Measurements from ENCODE around the gene MRPL48. TPM values are rescaled to one million over a fixed set of nuclear protein-coding genes. Genes with fewer than 3 reads are reported as not detected.
A peak's percentile ranks its signal among the peaks of the same experiment; 100 is the strongest.

MRPL48 gene
- total RNA-seq, 4 donors from 2014 or later: 4.3 to 25.3 (median 21.1) TPM

- Histone ChIP-seq H3K27ac (peak overlapping the region in 1 of 4 donors; percentile 13), H3K36me3 (peaks cover 0 to 23% (median 0%) of the 10 kb centered on the region in 3 donors), H3K9me3 (no peaks in the 10 kb centered on the region), H3K27me3 (no peaks in the 10 kb centered on the region), H3K4me3 (no peak overlapping the region), H3K4me1 (no peaks in the 10 kb centered on the region)
- DNase-seq (ENCODE audit: low spot score in 2 of 2): no peak
- 59 to 62% methylated on average over 3 of the region's 3 CpGs for WGBS, 2 donors
- TF ChIP-seq CTCF (IDR thresholded peaks at IDR 0.05) (no peak), EP300 (IDR thresholded peaks at IDR 0.05) (no peak), POLR2A (IDR thresholded peaks at IDR 0.05) (no peak)
These were observed 50.9 kb downstream of the MRPL48 start for GRCh38 chr11:73838443-73839122.

DNA sequence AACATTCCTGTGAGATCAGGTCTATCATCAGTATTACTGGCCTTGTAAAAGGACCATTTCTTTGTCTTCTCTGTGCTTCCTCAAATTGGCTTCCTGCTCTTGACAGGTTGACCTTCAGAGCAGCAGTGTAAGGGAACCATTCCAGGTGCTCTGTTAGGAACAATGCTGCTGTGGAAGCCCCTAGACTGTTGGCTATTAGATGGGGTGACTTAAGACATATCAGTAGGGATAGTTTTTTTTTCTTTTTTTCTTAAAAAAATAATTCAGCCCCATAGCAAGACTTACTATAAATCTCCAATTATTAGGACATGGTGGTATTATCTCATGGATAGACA is 51.4 kb downstream of the MRPL48 start:
- Histone ChIP-seq H3K4me3 (no peak overlapping the region), H3K9me3 (no peaks in the 10 kb centered on the region), H3K27ac (no peak overlapping the region), H3K36me3 (peaks cover 0 to 28% (median 0%) of the 10 kb centered on the region in 3 donors), H3K27me3 (no peaks in the 10 kb centered on the region), H3K4me1 (no peaks in the 10 kb centered on the region)
- DNase-seq (ENCODE audit: low spot score in 2 of 2): no peak
- TF ChIP-seq EP300 (IDR thresholded peaks at IDR 0.05) (no peak), CTCF (IDR thresholded peaks at IDR 0.05) (no peak), POLR2A (IDR thresholded peaks at IDR 0.05) (no peak)

DNA sequence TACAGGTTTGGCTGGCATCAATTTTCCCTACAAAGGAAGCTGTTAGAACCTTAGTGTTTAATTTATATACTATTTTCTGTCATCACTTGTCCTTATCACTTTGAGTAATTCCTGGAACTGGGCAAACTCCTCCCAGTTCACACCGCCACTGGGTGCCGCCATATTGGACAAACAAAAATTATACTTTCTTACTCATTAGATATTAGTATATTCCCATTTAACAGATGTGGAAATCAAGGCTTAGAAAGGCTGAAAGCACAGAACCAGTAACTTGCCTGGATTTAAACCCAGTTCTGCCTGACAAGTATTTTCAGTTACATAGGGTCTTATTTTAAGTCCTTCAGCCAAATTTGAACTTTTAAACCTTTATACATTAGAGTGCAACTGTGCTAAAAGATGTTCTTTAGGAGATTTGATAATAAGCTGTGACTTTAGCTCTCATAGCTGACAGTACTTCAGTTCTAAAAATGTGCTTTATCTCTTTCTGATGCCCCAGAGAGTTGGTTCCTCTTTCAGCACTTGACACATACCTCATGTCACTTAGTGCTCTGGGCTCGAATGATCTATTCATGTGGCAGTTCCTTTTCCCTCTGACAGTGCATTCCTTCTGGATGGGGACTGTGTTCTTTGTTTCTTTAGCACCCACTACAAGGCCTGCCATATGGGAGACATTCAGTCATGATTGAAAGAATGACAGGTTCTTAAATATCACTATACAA is 63.5 kb downstream of the MRPL48 start:
- no peak for DNase-seq (ENCODE audit: low spot score in 2 of 2)
- 77 to 80% methylated on average over 3 of the region's 3 CpGs for WGBS, 2 donors
- Histone ChIP-seq H3K4me1 (peaks cover 0 to 5% (median 0%) of the 10 kb centered on the region in 4 donors), H3K4me3 (no peak overlapping the region), H3K27me3 (no peaks in the 10 kb centered on the region), H3K36me3 (peaks cover 0 to 20% (median 0%) of the 10 kb centered on the region in 3 donors), H3K27ac (no peak overlapping the region), H3K9me3 (no peaks in the 10 kb centered on the region)
- no peak for TF ChIP-seq EP300 (IDR thresholded peaks at IDR 0.05)
- no peak for TF ChIP-seq POLR2A (IDR thresholded peaks at IDR 0.05)
- no peak for TF ChIP-seq CTCF (IDR thresholded peaks at IDR 0.05)

GRCh38 chr11:73852049-73852448 is 64.4 kb downstream of the MRPL48 start:
- DNase-seq (ENCODE audit: low spot score in 2 of 2): no peak
- H3K4me3 ChIP-seq: no peak overlapping the region
- H3K36me3 ChIP-seq: peaks cover 0 to 15% (median 0%) of the 10 kb centered on the region in 3 donors
- no peaks in the 10 kb centered on the region for H3K9me3 ChIP-seq
- H3K4me1 ChIP-seq: peaks cover 0 to 9% (median 4%) of the 10 kb centered on the region in 4 donors
- H3K27me3 ChIP-seq: no peaks in the 10 kb centered on the region
- 73 to 75% methylated on average over 3 of the region's 3 CpGs for WGBS, 2 donors
- no peak for TF ChIP-seq EP300 (IDR thresholded peaks at IDR 0.05)
- TF ChIP-seq POLR2A (IDR thresholded peaks at IDR 0.05): no peak
- no peak for TF ChIP-seq CTCF (IDR thresholded peaks at IDR 0.05)
- H3K27ac ChIP-seq: no peak overlapping the region

DNA sequence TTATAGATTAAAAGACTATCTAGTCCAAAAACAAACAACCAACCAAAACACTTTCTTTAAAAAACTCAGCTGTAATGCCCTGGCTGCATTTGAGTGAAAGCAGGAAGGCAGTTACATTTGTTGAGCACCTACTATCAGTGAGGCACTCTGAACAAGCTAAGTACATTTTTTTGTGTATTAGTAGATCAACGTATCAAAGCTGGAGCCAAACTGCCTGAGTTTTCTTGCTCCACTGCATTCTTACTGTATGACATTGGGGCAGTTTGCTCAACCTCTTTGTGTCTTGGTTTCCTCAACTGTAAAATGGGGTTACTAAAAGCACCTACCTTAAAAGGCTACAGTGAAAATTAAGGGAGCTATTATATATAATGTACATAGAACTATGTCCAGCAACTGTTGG is 67.0 kb downstream of the MRPL48 start:
- no peaks in the 10 kb centered on the region for H3K27me3 ChIP-seq
- no peak for TF ChIP-seq CTCF (IDR thresholded peaks at IDR 0.05)
- no peak for TF ChIP-seq POLR2A (IDR thresholded peaks at IDR 0.05)
- no peak for TF ChIP-seq EP300 (IDR thresholded peaks at IDR 0.05)
- H3K9me3 ChIP-seq: no peaks in the 10 kb centered on the region
- no peak overlapping the region for H3K4me3 ChIP-seq
- peaks cover 0 to 2% (median 0%) of the 10 kb centered on the region in 3 donors for H3K36me3 ChIP-seq
- H3K27ac ChIP-seq: no peak overlapping the region
- WGBS, 2 donors: 44 to 69% methylated on average over 1 of the region's 1 CpG
- H3K4me1 ChIP-seq: peaks cover 0 to 20% (median 6%) of the 10 kb centered on the region in 4 donors
- DNase-seq (ENCODE audit: low spot score in 2 of 2): no peak
